Keratinocyte (primary cell): Measurements from ENCODE around the gene ZNF500. TPM values are rescaled to one million over a fixed set of nuclear protein-coding genes. Genes with fewer than 3 reads are reported as not detected.

Experiments
- DNase-seq: peaks from one replicate; pipeline ENCODE4 v3.0.0-alpha.2; 2011; ENCODE audit warnings: low read depth, missing footprints, low spot score
- FAIRE-seq: peaks from 2 replicates; lab custom pipeline; 2011; peaks lifted over from hg19 to GRCh38; lab: Jason Lieb, UNC
- H2AFZ ChIP-seq: 2 replicates; pipeline ENCODE4 v1.6.0; 2012; ENCODE audit warnings: low read length, control low read depth, inconsistent platforms; ENCODE audit not compliant: control insufficient read depth
- H3K27ac ChIP-seq: 2 replicates; pipeline ENCODE4 v1.5.1; 2011; ENCODE audit warnings: low read length; ENCODE audit not compliant: control insufficient read depth, insufficient read depth
- H3K27me3 ChIP-seq: 3 replicates; pipeline ENCODE4 v1.6.0; 2011; ENCODE audit warnings: low read length; ENCODE audit not compliant: control insufficient read depth, insufficient read depth; ENCODE audit errors: extremely low read depth
- H3K36me3 ChIP-seq, 2 experiments: 2 replicates in 1 of 2; 3 replicates in 1 of 2; pipeline ENCODE4 v1.5.1; 2011; ENCODE audit warnings: low read length in 2 of 2, mild to moderate bottlenecking in 1 of 2; ENCODE audit not compliant: control insufficient read depth in 2 of 2, insufficient read depth in 2 of 2; ENCODE audit errors: extremely low read depth in 1 of 2
- H3K4me1 ChIP-seq: 3 replicates; pipeline ENCODE4 v1.5.1; 2011; ENCODE audit warnings: low read length; ENCODE audit not compliant: control insufficient read depth, insufficient read depth; ENCODE audit errors: extremely low read depth
- H3K4me2 ChIP-seq: 3 replicates; pipeline ENCODE4 v1.6.0; 2011; ENCODE audit warnings: low read depth, low read length; ENCODE audit not compliant: control insufficient read depth, insufficient read depth; ENCODE audit errors: extremely low read depth
- H3K4me3 ChIP-seq, 3 experiments: fragments of 200-600 bp in 1 of 3; sonication (generic) in 1 of 3; 2 replicates in 2 of 3; 3 replicates in 1 of 3; pipeline ENCODE4 v1.5.1; 2011 to 2016; ENCODE audit warnings: low read length in 3 of 3, mild to moderate bottlenecking in 3 of 3, control low read depth in 2 of 3, inconsistent platforms in 1 of 3, low read depth in 1 of 3, mixed read lengths in 1 of 3, mixed run types in 1 of 3, moderate library complexity in 1 of 3; ENCODE audit not compliant: control insufficient read depth in 2 of 3, insufficient read depth in 2 of 3; ENCODE audit errors: extremely low read depth in 1 of 3
- H3K79me2 ChIP-seq: 2 replicates; pipeline ENCODE4 v1.6.0; 2012; ENCODE audit warnings: low read length; ENCODE audit not compliant: control insufficient read depth, insufficient read depth
- H3K9ac ChIP-seq: 3 replicates; pipeline ENCODE4 v1.6.0; 2011; ENCODE audit warnings: low read length; ENCODE audit not compliant: control insufficient read depth, insufficient read depth; ENCODE audit errors: extremely low read depth
- H3K9me1 ChIP-seq: 3 replicates; pipeline ENCODE4 v1.6.0; 2011; ENCODE audit warnings: low read length; ENCODE audit not compliant: control insufficient read depth, insufficient read depth; ENCODE audit errors: extremely low read depth
- H3K9me3 ChIP-seq: 2 replicates; pipeline ENCODE4 v1.5.1; 2012; ENCODE audit warnings: low read depth, low read length; ENCODE audit not compliant: control insufficient read depth
- H4K20me1 ChIP-seq: 3 replicates; pipeline ENCODE4 v1.6.0; 2011; ENCODE audit warnings: low read length; ENCODE audit not compliant: control insufficient read depth, insufficient read depth; ENCODE audit errors: extremely low read depth
- EZH2 ChIP-seq: IDR thresholded peaks from one replicate; pipeline ENCODE4 v1.6.1; 2012; ENCODE audit warnings: inconsistent platforms, mild to moderate bottlenecking, low read length, moderate library complexity
- dilution Hi-C: fragments of 300-500 bp; cut with MboI; formaldehyde crosslinking; loops from one replicate; pipeline ENCODE4 v1.7.0; 2020; ENCODE audit warnings: low sequenced_read_pairs; ENCODE audit not compliant: extremely low pct_ligation_motif_present
- polyA plus RNA-seq, 5 experiments: library from polyadenylated mRNA; depleted of rRNA in 3 of 5; stranded (reverse) in 3 of 5; stranded (forward) in 1 of 5; unstranded in 1 of 5; fragments of >200 nt; gene quantifications; 1 replicate in 1 of 5; 2 replicates in 3 of 5; 3 replicates in 1 of 5; pipeline versions ENCODE4 v1.2.1 to v1.2.3, GENCODE V29; 2011 to 2012; ENCODE audit warnings: missing spikeins in 2 of 5, low read depth in 1 of 5, low replicate concordance in 1 of 5
- TF ChIP-seq, protein P1 (sequence below), 3 experiments: IDR thresholded peaks in 1 of 3; conservative IDR thresholded peaks in 1 of 3; optimal IDR thresholded peaks in 1 of 3; 2 replicates in 2 of 3; 3 replicates in 1 of 3; pipeline versions ENCODE3 to v1.5.1; 2011; ENCODE audit warnings: low read length in 3 of 3, mild to moderate bottlenecking in 3 of 3, moderate library complexity in 2 of 3, control low read depth in 1 of 3, inconsistent platforms in 1 of 3; ENCODE audit not compliant: insufficient read depth in 2 of 3; ENCODE audit errors: extremely low read depth in 1 of 3

Gene ZNF500
- polyA plus RNA-seq, 1 donor (not counting 4 experiments of a cell fraction or from before 2014, with no cell fraction given) = 3.3 TPM

- DNase-seq (no peak), FAIRE-seq (no peak)
- Histone ChIP-seq H2AFZ (no peak overlapping the region), H3K4me2 (no peak overlapping the region), H3K9me1 (no peaks in the 10 kb centered on the region), H3K4me1 (peaks cover 11% of the 10 kb centered on the region), H3K4me3 (no peak overlapping the region), H4K20me1 (no peaks in the 10 kb centered on the region), H3K9ac (no peak overlapping the region), H3K9me3 (no peaks in the 10 kb centered on the region), H3K27ac (no peak overlapping the region), H3K27me3 (no peaks in the 10 kb centered on the region), H3K36me3 (peaks cover 5 to 8% of the 10 kb centered on the region in 2 experiments), H3K79me2 (no peaks in the 10 kb centered on the region)
- TF ChIP-seq EZH2 = no peak
- TF ChIP-seq, protein P1, sequence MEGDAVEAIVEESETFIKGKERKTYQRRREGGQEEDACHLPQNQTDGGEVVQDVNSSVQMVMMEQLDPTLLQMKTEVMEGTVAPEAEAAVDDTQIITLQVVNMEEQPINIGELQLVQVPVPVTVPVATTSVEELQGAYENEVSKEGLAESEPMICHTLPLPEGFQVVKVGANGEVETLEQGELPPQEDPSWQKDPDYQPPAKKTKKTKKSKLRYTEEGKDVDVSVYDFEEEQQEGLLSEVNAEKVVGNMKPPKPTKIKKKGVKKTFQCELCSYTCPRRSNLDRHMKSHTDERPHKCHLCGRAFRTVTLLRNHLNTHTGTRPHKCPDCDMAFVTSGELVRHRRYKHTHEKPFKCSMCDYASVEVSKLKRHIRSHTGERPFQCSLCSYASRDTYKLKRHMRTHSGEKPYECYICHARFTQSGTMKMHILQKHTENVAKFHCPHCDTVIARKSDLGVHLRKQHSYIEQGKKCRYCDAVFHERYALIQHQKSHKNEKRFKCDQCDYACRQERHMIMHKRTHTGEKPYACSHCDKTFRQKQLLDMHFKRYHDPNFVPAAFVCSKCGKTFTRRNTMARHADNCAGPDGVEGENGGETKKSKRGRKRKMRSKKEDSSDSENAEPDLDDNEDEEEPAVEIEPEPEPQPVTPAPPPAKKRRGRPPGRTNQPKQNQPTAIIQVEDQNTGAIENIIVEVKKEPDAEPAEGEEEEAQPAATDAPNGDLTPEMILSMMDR (optimal IDR thresholded peaks at IDR 0.05 in 1 of 3, IDR thresholded peaks at IDR 0.05 in 1 of 3, conservative IDR thresholded peaks at IDR 0.05 in 1 of 3; ENCODE audit: extremely low read depth in 1 of 3, insufficient read depth in 2 of 3, low read length in 3 of 3) = no peak
- dilution Hi-C loops = no loop called here
These were observed 19.9 kb downstream of the ZNF500 start for GRCh38 chr16:4746991-4747574.

DNA sequence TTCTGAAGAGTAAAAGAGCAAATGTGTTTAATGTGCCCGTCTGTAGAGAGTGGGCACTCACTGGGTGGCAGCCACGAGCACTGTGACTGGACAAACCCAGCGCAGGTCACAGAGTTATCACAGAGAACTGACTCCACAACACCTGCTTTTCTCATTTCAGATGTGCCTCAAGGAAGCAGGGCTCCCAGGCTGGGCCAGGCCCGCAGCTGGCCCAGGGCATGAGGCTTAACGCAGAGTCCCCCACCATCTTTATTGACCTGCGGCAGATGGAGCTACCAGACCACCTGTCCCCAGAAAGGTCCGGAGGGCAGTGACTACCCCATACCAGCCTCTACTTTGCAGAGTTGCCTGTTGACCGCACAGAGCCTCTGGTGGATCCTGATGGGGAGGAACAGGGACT lies 20.7 kb downstream of the ZNF500 start:
- H3K4me1 ChIP-seq = peaks cover 11% of the 10 kb centered on the region
- H3K4me3 ChIP-seq = no peak overlapping the region
- dilution Hi-C loops = no loop called here
- FAIRE-seq (no peak), DNase-seq (no peak)
- H4K20me1 ChIP-seq = no peaks in the 10 kb centered on the region
- H3K9ac ChIP-seq = no peak overlapping the region
- H3K4me2 ChIP-seq = no peak overlapping the region
- H3K79me2 ChIP-seq = no peaks in the 10 kb centered on the region
- H3K27ac ChIP-seq = no peak overlapping the region
- peaks cover 5% of the 10 kb centered on the region in 2 experiments for H3K36me3 ChIP-seq
- TF ChIP-seq, protein P1 (optimal IDR thresholded peaks at IDR 0.05 in 1 of 3, IDR thresholded peaks at IDR 0.05 in 1 of 3, conservative IDR thresholded peaks at IDR 0.05 in 1 of 3; ENCODE audit: extremely low read depth in 1 of 3, insufficient read depth in 2 of 3, low read length in 3 of 3) = no peak
- TF ChIP-seq EZH2 = no peak
- H3K9me3 ChIP-seq = no peaks in the 10 kb centered on the region
- H3K9me1 ChIP-seq = no peaks in the 10 kb centered on the region
- H3K27me3 ChIP-seq = no peaks in the 10 kb centered on the region
- H2AFZ ChIP-seq = no peak overlapping the region
